Measurements from ENCODE around the gene NSUN7. TPM values are rescaled to one million over a fixed set of nuclear protein-coding genes. Genes with fewer than 3 reads are reported as not detected.

NSUN7 gene
- total RNA-seq, 1 experiment from 2014 or later: not detected

DNA sequence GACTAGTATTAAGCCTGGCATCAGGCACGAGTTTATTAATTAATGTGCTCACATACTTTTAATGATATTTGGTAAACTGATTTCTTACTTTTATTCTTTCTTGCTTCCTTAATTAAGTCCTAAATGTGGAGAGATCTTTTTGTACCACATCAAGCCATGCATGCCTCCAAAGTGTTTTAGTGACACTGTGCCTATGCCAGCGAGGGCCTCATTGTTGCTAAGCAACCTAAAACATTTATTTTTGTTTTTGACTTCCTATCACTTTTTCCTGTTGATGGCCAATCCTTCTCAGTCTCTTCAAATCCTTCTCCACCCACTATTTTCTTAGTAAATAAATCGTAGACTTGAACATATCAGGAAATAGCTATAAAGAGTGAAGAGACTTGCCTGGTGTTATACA, 5.5 kb upstream of the NSUN7 start:
- no peaks in the 10 kb centered on the region for H3K27me3 ChIP-seq (ENCODE audit: low read length)

GRCh38 chr4:40745285-40745984, 4.3 kb upstream of the NSUN7 start:
- DNase-seq: no peak
- H3K4me2 ChIP-seq (ENCODE audit: low read depth, low read length, poor library complexity, severe bottlenecking): no peak overlapping the region
- no peaks in the 10 kb centered on the region for H3K27me3 ChIP-seq (ENCODE audit: low read length)
- no peak overlapping the region for H2AFZ ChIP-seq (ENCODE audit: low read length)
- no peak overlapping the region for H3K27ac ChIP-seq (ENCODE audit: low read length)
- H3K4me3 ChIP-seq (ENCODE audit: low read length): no peak overlapping the region
- H3K79me2 ChIP-seq (ENCODE audit: low read length): no peaks in the 10 kb centered on the region
- H3K36me3 ChIP-seq (ENCODE audit: insufficient read depth, low read length): no peaks in the 10 kb centered on the region
- H3K9ac ChIP-seq (ENCODE audit: low read length): no peak overlapping the region
- no peaks in the 10 kb centered on the region for H3K9me2 ChIP-seq (replicated peaks; ENCODE audit: insufficient read depth, low read length)
- no peaks in the 10 kb centered on the region for H3K4me1 ChIP-seq (ENCODE audit: low read length)
- H3K9me3 ChIP-seq (ENCODE audit: low read length): no peaks in the 10 kb centered on the region
- no peaks in the 10 kb centered on the region for H4K20me1 ChIP-seq (ENCODE audit: insufficient read depth, low read depth, low read length)

More for the DNA sequence above, 5.5 kb upstream of the NSUN7 start:
- no peak overlapping the region for H3K4me3 ChIP-seq (ENCODE audit: low read length)
- H2AFZ ChIP-seq (ENCODE audit: low read length): no peak overlapping the region
- no peak overlapping the region for H3K9ac ChIP-seq (ENCODE audit: low read length)
- no peaks in the 10 kb centered on the region for H3K4me1 ChIP-seq (ENCODE audit: low read length)
- H3K36me3 ChIP-seq (ENCODE audit: insufficient read depth, low read length): no peaks in the 10 kb centered on the region
- H4K20me1 ChIP-seq (ENCODE audit: insufficient read depth, low read depth, low read length): no peaks in the 10 kb centered on the region
- no peaks in the 10 kb centered on the region for H3K79me2 ChIP-seq (ENCODE audit: low read length)
- H3K4me2 ChIP-seq (ENCODE audit: low read depth, low read length, poor library complexity, severe bottlenecking): no peak overlapping the region
- H3K27ac ChIP-seq (ENCODE audit: low read length): no peak overlapping the region
- no peaks in the 10 kb centered on the region for H3K9me3 ChIP-seq (ENCODE audit: low read length)
- DNase-seq: no peak
- H3K9me2 ChIP-seq (replicated peaks; ENCODE audit: insufficient read depth, low read length): no peaks in the 10 kb centered on the region

DNA sequence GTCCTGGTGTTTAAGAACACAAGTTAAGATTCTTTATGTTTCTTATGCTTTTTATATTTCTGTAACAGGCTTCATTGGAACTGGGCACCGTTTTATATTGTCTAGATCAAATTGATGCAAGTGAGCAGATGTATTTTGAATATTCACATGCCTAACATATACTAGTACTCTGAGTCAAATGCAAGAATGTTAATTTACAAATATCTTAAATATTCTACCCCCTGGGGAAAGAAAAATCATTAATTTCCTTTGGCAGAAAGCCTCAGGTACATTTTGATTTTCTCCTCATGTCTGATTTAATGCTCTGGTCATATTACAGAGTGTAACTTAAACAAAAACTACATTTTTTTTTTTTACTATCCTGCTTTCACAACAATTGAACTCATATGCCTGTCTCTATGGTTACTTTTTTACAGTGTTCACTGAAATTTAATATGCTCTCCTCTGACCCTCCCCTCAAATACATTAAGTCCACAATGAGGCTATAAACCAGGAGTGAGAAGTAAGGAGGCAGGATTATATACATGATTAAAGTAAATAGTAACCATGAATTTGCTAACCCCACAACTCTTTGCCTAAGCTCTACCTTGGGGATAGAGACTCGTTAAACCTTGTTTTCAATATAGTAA, 2.4 kb upstream of the NSUN7 start:
- no peaks in the 10 kb centered on the region for H3K9me2 ChIP-seq (replicated peaks; ENCODE audit: insufficient read depth, low read length)
- DNase-seq: no peak
- H3K4me1 ChIP-seq (ENCODE audit: low read length): no peaks in the 10 kb centered on the region
- H3K36me3 ChIP-seq (ENCODE audit: insufficient read depth, low read length): no peaks in the 10 kb centered on the region
- no peaks in the 10 kb centered on the region for H3K79me2 ChIP-seq (ENCODE audit: low read length)
- H3K9me3 ChIP-seq (ENCODE audit: low read length): no peaks in the 10 kb centered on the region
- H3K27me3 ChIP-seq (ENCODE audit: low read length): no peaks in the 10 kb centered on the region
- H3K9ac ChIP-seq (ENCODE audit: low read length): no peak overlapping the region
- no peaks in the 10 kb centered on the region for H4K20me1 ChIP-seq (ENCODE audit: insufficient read depth, low read depth, low read length)
- H3K4me3 ChIP-seq (ENCODE audit: low read length): no peak overlapping the region
- no peak overlapping the region for H2AFZ ChIP-seq (ENCODE audit: low read length)
- no peak overlapping the region for H3K4me2 ChIP-seq (ENCODE audit: low read depth, low read length, poor library complexity, severe bottlenecking)
- no peak overlapping the region for H3K27ac ChIP-seq (ENCODE audit: low read length)

GRCh38 chr4:40750461-40751258, 905 bp downstream of the NSUN7 start:
- Histone ChIP-seq H3K36me3 (ENCODE audit: insufficient read depth, low read length) (no peaks in the 10 kb centered on the region), H3K9ac (ENCODE audit: low read length) (no peak overlapping the region), H3K27me3 (ENCODE audit: low read length) (no peaks in the 10 kb centered on the region), H3K4me2 (ENCODE audit: low read depth, low read length, poor library complexity, severe bottlenecking) (no peak overlapping the region), H3K9me2 (replicated peaks; ENCODE audit: insufficient read depth, low read length) (no peaks in the 10 kb centered on the region), H2AFZ (ENCODE audit: low read length) (no peak overlapping the region), H3K9me3 (ENCODE audit: low read length) (no peaks in the 10 kb centered on the region), H3K4me3 (ENCODE audit: low read length) (no peak overlapping the region), H3K79me2 (ENCODE audit: low read length) (no peaks in the 10 kb centered on the region), H4K20me1 (ENCODE audit: insufficient read depth, low read depth, low read length) (no peaks in the 10 kb centered on the region), H3K4me1 (ENCODE audit: low read length) (no peaks in the 10 kb centered on the region), H3K27ac (ENCODE audit: low read length) (no peak overlapping the region)
- no peak for DNase-seq

GRCh38 chr4:40755616-40756015, 5.9 kb downstream of the NSUN7 start:
- no peaks in the 10 kb centered on the region for H4K20me1 ChIP-seq (ENCODE audit: insufficient read depth, low read depth, low read length)
- H3K27ac ChIP-seq (ENCODE audit: low read length): no peak overlapping the region
- no peaks in the 10 kb centered on the region for H3K9me3 ChIP-seq (ENCODE audit: low read length)
- no peak overlapping the region for H3K4me2 ChIP-seq (ENCODE audit: low read depth, low read length, poor library complexity, severe bottlenecking)
- H3K9ac ChIP-seq (ENCODE audit: low read length): no peak overlapping the region
- H3K9me2 ChIP-seq (replicated peaks; ENCODE audit: insufficient read depth, low read length): no peaks in the 10 kb centered on the region
- no peaks in the 10 kb centered on the region for H3K79me2 ChIP-seq (ENCODE audit: low read length)
- DNase-seq: no peak
- no peaks in the 10 kb centered on the region for H3K4me1 ChIP-seq (ENCODE audit: low read length)
- no peaks in the 10 kb centered on the region for H3K27me3 ChIP-seq (ENCODE audit: low read length)
- no peaks in the 10 kb centered on the region for H3K36me3 ChIP-seq (ENCODE audit: insufficient read depth, low read length)
- H3K4me3 ChIP-seq (ENCODE audit: low read length): no peak overlapping the region
- no peak overlapping the region for H2AFZ ChIP-seq (ENCODE audit: low read length)

DNA sequence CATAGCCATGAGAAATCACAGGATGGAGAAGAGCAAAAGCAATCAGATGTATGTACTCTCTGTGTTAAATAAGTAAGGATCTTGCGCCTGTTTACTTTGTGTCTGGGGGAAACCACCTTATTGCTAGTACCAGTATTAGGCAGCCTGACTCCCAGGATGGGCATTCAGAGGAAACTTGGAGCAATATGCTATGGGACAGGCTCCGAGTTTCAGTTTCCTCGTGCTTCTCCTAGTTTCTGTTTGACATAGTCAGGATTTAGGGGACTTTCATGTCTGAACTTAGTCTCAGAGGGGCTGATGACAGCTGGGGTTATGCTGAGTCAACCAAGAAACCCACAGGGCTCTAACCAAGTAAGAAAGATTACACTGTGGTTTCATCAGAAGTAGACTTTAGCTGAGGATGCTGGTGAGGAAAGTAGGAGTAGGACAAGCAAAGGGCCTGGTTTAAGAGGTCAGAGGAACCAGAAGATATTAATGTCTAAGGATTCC, 13.5 kb downstream of the NSUN7 start:
- Histone ChIP-seq H3K9ac (ENCODE audit: low read length) (no peak overlapping the region), H3K9me3 (ENCODE audit: low read length) (no peaks in the 10 kb centered on the region), H3K36me3 (ENCODE audit: insufficient read depth, low read length) (no peaks in the 10 kb centered on the region), H3K27ac (ENCODE audit: low read length) (no peak overlapping the region), H3K27me3 (ENCODE audit: low read length) (no peaks in the 10 kb centered on the region), H3K4me2 (ENCODE audit: low read depth, low read length, poor library complexity, severe bottlenecking) (no peak overlapping the region), H4K20me1 (ENCODE audit: insufficient read depth, low read depth, low read length) (no peaks in the 10 kb centered on the region), H2AFZ (ENCODE audit: low read length) (no peak overlapping the region), H3K4me3 (ENCODE audit: low read length) (no peak overlapping the region), H3K9me2 (replicated peaks; ENCODE audit: insufficient read depth, low read length) (no peaks in the 10 kb centered on the region), H3K79me2 (ENCODE audit: low read length) (no peaks in the 10 kb centered on the region), H3K4me1 (ENCODE audit: low read length) (no peaks in the 10 kb centered on the region)
- no peak for DNase-seq

GRCh38 chr4:40769266-40769665, 19.5 kb downstream of the NSUN7 start:
- DNase-seq: no peak
- H3K27ac ChIP-seq (ENCODE audit: low read length): no peak overlapping the region
- H3K9me3 ChIP-seq (ENCODE audit: low read length): no peaks in the 10 kb centered on the region
- H3K4me1 ChIP-seq (ENCODE audit: low read length): no peaks in the 10 kb centered on the region
- H3K27me3 ChIP-seq (ENCODE audit: low read length): no peaks in the 10 kb centered on the region
- no peak overlapping the region for H3K4me3 ChIP-seq (ENCODE audit: low read length)
- H3K79me2 ChIP-seq (ENCODE audit: low read length): no peaks in the 10 kb centered on the region
- no peaks in the 10 kb centered on the region for H4K20me1 ChIP-seq (ENCODE audit: insufficient read depth, low read depth, low read length)
- no peak overlapping the region for H3K4me2 ChIP-seq (ENCODE audit: low read depth, low read length, poor library complexity, severe bottlenecking)
- H3K9ac ChIP-seq (ENCODE audit: low read length): no peak overlapping the region
- H3K36me3 ChIP-seq (ENCODE audit: insufficient read depth, low read length): no peaks in the 10 kb centered on the region
- no peak overlapping the region for H2AFZ ChIP-seq (ENCODE audit: low read length)
- no peaks in the 10 kb centered on the region for H3K9me2 ChIP-seq (replicated peaks; ENCODE audit: insufficient read depth, low read length)

DNA sequence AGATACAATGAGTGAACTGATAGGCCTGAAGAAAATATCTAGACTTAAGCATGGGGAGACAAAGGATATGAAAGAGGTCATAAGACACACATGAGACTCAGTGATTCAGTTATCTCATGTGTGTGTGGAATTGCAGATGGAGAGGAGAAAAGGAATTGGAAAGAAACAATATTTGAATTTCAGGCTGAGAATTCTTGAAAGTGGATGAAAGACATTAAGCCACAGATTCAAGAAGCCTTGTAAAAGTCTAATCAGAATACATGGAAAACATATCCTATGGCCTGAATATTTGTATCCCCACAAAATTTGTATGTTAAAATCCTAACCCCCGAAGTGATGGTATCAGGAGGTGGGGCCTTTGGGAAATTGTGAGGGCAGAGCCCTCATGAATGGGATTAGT, 28.3 kb downstream of the NSUN7 start:
- H3K4me1 ChIP-seq (ENCODE audit: low read length): no peaks in the 10 kb centered on the region
- no peak overlapping the region for H2AFZ ChIP-seq (ENCODE audit: low read length)

More for the DNA sequence above, 28.3 kb downstream of the NSUN7 start:
- Histone ChIP-seq H3K27ac (ENCODE audit: low read length) (no peak overlapping the region), H3K9ac (ENCODE audit: low read length) (no peak overlapping the region), H3K4me3 (ENCODE audit: low read length) (no peak overlapping the region), H4K20me1 (ENCODE audit: insufficient read depth, low read depth, low read length) (no peaks in the 10 kb centered on the region), H3K9me2 (replicated peaks; ENCODE audit: insufficient read depth, low read length) (no peaks in the 10 kb centered on the region), H3K79me2 (ENCODE audit: low read length) (no peaks in the 10 kb centered on the region), H3K4me2 (ENCODE audit: low read depth, low read length, poor library complexity, severe bottlenecking) (no peak overlapping the region), H3K36me3 (ENCODE audit: insufficient read depth, low read length) (no peaks in the 10 kb centered on the region), H3K27me3 (ENCODE audit: low read length) (no peaks in the 10 kb centered on the region), H3K9me3 (ENCODE audit: low read length) (no peaks in the 10 kb centered on the region)
- DNase-seq: no peak
